ENCODE results near the gene IGBP1.
A peak's percentile ranks its signal among the peaks of the same experiment; 100 is the strongest.
"Not testable (repeated sequence)": the region's sequence is repeated elsewhere in the genome, so short reads cannot be mapped to it uniquely, and the experiment has no call there.

The IGBP1 gene

GRCh38 chrX:70133303-70134115 is at the start of gene IGBP1:
Gene IGBP1, plus strand, starts transcription at chrX:70133447. Its CDS starts 501 bp downstream, at chrX:70133948.
- peaks cover 0 to 36% (median 17%) of the 10 kb centered on the region in 11 experiments; a peak in 15 of 22 replicates for H3K36me3 ChIP-seq
- H3K4me3 ChIP-seq, result peak within 1 kb of the TSS; percentile 65 to 82 (median 74)
- peaks cover 11 to 25% (median 19%) of the 10 kb centered on the region in 10 experiments for H3K4me1 ChIP-seq
- H3K27ac ChIP-seq, result peak within 1 kb of the TSS; percentile 75 to 91 (median 83)
- H3K9me3 ChIP-seq (replicated peaks in 1 of 11), result no peaks in the 10 kb centered on the region
- no peak for TF ChIP-seq Cebpa-rat (IDR thresholded peaks at IDR 0.05)
- H3K9ac ChIP-seq, result peak within 1 kb of the TSS; percentile 77 to 87 (median 83)
- H3K4me2 ChIP-seq, result peak within 1 kb of the TSS; percentile 66 to 84 (median 81)
- peaks cover 42 to 91% (median 73%) of the 10 kb centered on the region in 11 experiments for H3K27me3 ChIP-seq
- H4K20me1 ChIP-seq, result peaks cover 0 to 34% (median 5%) of the 10 kb centered on the region in 11 experiments; a peak in 7 of 22 replicates

- Histone ChIP-seq H3K4me3 (no peak overlapping the region), H3K9me3 (replicated peaks in 1 of 11) (no peaks in the 10 kb centered on the region), H3K27ac (no peak overlapping the region), H3K36me3 (no peaks in the 10 kb centered on the region), H3K4me1 (peaks cover 0 to 15% (median 1%) of the 10 kb centered on the region in 10 experiments; a peak in 8 of 20 replicates), H3K4me2 (no peak overlapping the region), H3K27me3 (peaks cover 60 to 97% (median 90%) of the 10 kb centered on the region in 11 experiments), H3K9ac (no peak overlapping the region), H4K20me1 (no peaks in the 10 kb centered on the region; a peak in 1 of 22 replicates)
- no peak for TF ChIP-seq Cebpa-rat (IDR thresholded peaks at IDR 0.05)
Measured at GRCh38 chrX:70084592-70085240, 48.5 kb upstream of the IGBP1 start.

- Histone ChIP-seq H3K9me3 (replicated peaks in 1 of 11) (no peaks in the 10 kb centered on the region; a peak in 1 of 22 replicates), H3K27me3 (peaks cover 68 to 100% (median 95%) of the 10 kb centered on the region in 11 experiments), H4K20me1 (no peaks in the 10 kb centered on the region; a peak in 1 of 22 replicates), H3K4me2 (no peak overlapping the region), H3K27ac (no peak overlapping the region), H3K36me3 (no peaks in the 10 kb centered on the region), H3K9ac (no peak overlapping the region), H3K4me1 (peaks cover 0 to 23% (median 9%) of the 10 kb centered on the region in 10 experiments; a peak in 9 of 20 replicates), H3K4me3 (no peak overlapping the region)
- TF ChIP-seq Cebpa-rat (IDR thresholded peaks at IDR 0.05), result no peak
Measured at GRCh38 chrX:70087857-70088630, 45.2 kb upstream of the IGBP1 start.

- H3K9me3 ChIP-seq (replicated peaks in 1 of 11), result no peaks in the 10 kb centered on the region; a peak in 1 of 22 replicates
Measured at GRCh38 chrX:70088751-70089150, 44.5 kb upstream of the IGBP1 start.

GRCh38 chrX:70089604-70090297 is 43.5 kb upstream of the IGBP1 start:
- no peak overlapping the region for H3K27ac ChIP-seq
- peak overlapping the region in 6 of 11 experiments; percentile 2 to 47 (median 20); a peak in 9 of 22 replicates for H3K4me2 ChIP-seq
- H3K9ac ChIP-seq, result no peak overlapping the region
- peaks cover 61 to 99% (median 89%) of the 10 kb centered on the region in 11 experiments for H3K27me3 ChIP-seq
- H4K20me1 ChIP-seq, result no peaks in the 10 kb centered on the region; a peak in 1 of 22 replicates
- no peak overlapping the region for H3K4me3 ChIP-seq
- no peaks in the 10 kb centered on the region for H3K36me3 ChIP-seq
- no peaks in the 10 kb centered on the region; a peak in 1 of 22 replicates for H3K9me3 ChIP-seq (replicated peaks in 1 of 11)
- TF ChIP-seq Cebpa-rat (IDR thresholded peaks at IDR 0.05), result no peak
- peaks cover 0 to 23% (median 9%) of the 10 kb centered on the region in 10 experiments; a peak in 9 of 20 replicates for H3K4me1 ChIP-seq

More at GRCh38 chrX:70088751-70089150, 44.5 kb upstream of the IGBP1 start:
- H3K9ac ChIP-seq, result no peak overlapping the region
- H3K4me1 ChIP-seq, result peaks cover 0 to 23% (median 9%) of the 10 kb centered on the region in 10 experiments; a peak in 9 of 20 replicates
- H3K27me3 ChIP-seq, result peaks cover 65 to 100% (median 95%) of the 10 kb centered on the region in 11 experiments
- no peaks in the 10 kb centered on the region; a peak in 1 of 22 replicates for H4K20me1 ChIP-seq
- no peaks in the 10 kb centered on the region for H3K36me3 ChIP-seq
- no peak overlapping the region for H3K4me3 ChIP-seq
- H3K4me2 ChIP-seq, result peak overlapping the region in 2 of 11 experiments; percentile 2 to 47; a peak in 1 of 22 replicates
- no peak for TF ChIP-seq Cebpa-rat (IDR thresholded peaks at IDR 0.05)
- no peak overlapping the region for H3K27ac ChIP-seq

- H3K4me1 ChIP-seq, result peaks cover 0 to 23% (median 9%) of the 10 kb centered on the region in 10 experiments; a peak in 9 of 20 replicates
- no peaks in the 10 kb centered on the region; a peak in 1 of 22 replicates for H4K20me1 ChIP-seq
- H3K9me3 ChIP-seq (replicated peaks in 1 of 11), result no peaks in the 10 kb centered on the region; a peak in 1 of 22 replicates
- peaks cover 65 to 100% (median 92%) of the 10 kb centered on the region in 11 experiments for H3K27me3 ChIP-seq
- no peak overlapping the region for H3K27ac ChIP-seq
- no peak for TF ChIP-seq Cebpa-rat (IDR thresholded peaks at IDR 0.05)
- H3K4me2 ChIP-seq, result no peak overlapping the region
- no peaks in the 10 kb centered on the region for H3K36me3 ChIP-seq
- H3K4me3 ChIP-seq, result no peak overlapping the region
- H3K9ac ChIP-seq, result no peak overlapping the region
Measured at GRCh38 chrX:70092247-70092646, 41.0 kb upstream of the IGBP1 start.

- Histone ChIP-seq H3K27ac (no peak overlapping the region), H4K20me1 (no peaks in the 10 kb centered on the region), H3K36me3 (no peaks in the 10 kb centered on the region), H3K27me3 (peaks cover 46 to 79% (median 72%) of the 10 kb centered on the region in 11 experiments), H3K9ac (no peak overlapping the region), H3K4me1 (no peaks in the 10 kb centered on the region), H3K4me3 (no peak overlapping the region), H3K4me2 (no peak overlapping the region), H3K9me3 (replicated peaks in 1 of 11) (no peaks in the 10 kb centered on the region; a peak in 1 of 22 replicates)
- TF ChIP-seq Cebpa-rat (IDR thresholded peaks at IDR 0.05), result no peak
Measured at GRCh38 chrX:70096052-70096451, 37.2 kb upstream of the IGBP1 start.

- H3K4me2 ChIP-seq, result no peak overlapping the region
- peaks cover 7 to 53% (median 43%) of the 10 kb centered on the region in 11 experiments; a peak in 20 of 22 replicates for H3K27me3 ChIP-seq
Measured at GRCh38 chrX:70105229-70105628, 28.0 kb upstream of the IGBP1 start.

GRCh38 chrX:70111436-70112026 is 21.7 kb upstream of the IGBP1 start:
- H3K4me1 ChIP-seq, H3K4me2 ChIP-seq, H3K9ac ChIP-seq, H3K27ac ChIP-seq, H3K36me3 ChIP-seq, H4K20me1 ChIP-seq: not testable (repeated sequence)
- Histone ChIP-seq H3K4me3 (0 out of 20 replicates have a peak overlapping the region, but pooled peaks of 1 of the 10 experiments have one; percentile 15), H3K27me3 (peaks cover 6 to 82% (median 55%) of the 10 kb centered on the region in 11 experiments; a peak in 21 of 22 replicates), H3K9me3 (replicated peaks in 1 of 11) (peaks cover 25 to 57% (median 37%) of the 10 kb centered on the region in 11 experiments)

More at GRCh38 chrX:70105229-70105628, 28.0 kb upstream of the IGBP1 start:
- Histone ChIP-seq H3K4me3 (no peak overlapping the region), H3K27ac (no peak overlapping the region), H4K20me1 (no peaks in the 10 kb centered on the region), H3K4me1 (no peaks in the 10 kb centered on the region), H3K9ac (no peak overlapping the region), H3K9me3 (replicated peaks in 1 of 11) (peaks cover 0 to 16% (median 3%) of the 10 kb centered on the region in 11 experiments; a peak in 10 of 22 replicates), H3K36me3 (no peaks in the 10 kb centered on the region)
- TF ChIP-seq Cebpa-rat (IDR thresholded peaks at IDR 0.05), result no peak

Measured in BLaER1 treated with 17β-estradiol and CSF1 and Interleukin-3, amounts not matched to agents 10 nM and 100 nM (cell line).